Measurements from ENCODE around the gene VPS50. TPM values are rescaled to one million over a fixed set of nuclear protein-coding genes. Genes with fewer than 3 reads are reported as not detected.

The VPS50 gene
- total RNA-seq, 4 donors from 2014 or later, result 17.1 to 43.7 (median 26.9) TPM

DNA sequence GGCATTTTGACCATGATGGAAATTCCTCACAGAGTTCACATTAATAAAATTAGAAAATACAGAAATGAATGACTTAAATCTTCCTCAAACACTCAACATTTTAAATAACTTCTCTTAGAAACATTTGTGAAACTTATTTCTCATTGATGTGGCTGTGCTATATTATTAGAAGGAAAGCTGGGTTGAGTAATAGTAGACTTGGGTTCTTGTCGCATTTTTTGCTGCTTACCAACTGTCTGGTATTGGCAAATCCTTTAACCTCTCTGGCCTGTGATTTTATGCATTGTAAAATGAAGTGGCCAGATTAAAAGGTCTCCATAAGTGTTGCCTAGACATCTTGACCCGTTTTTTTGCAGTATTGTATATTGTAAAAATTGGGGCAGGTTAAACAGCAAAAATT, 66.5 kb downstream of the VPS50 start:
- DNase-seq, result no peak
- TF ChIP-seq POLR2AphosphoS5 (IDR thresholded peaks at IDR 0.05) (no peak), EP300 (IDR thresholded peaks at IDR 0.05; ENCODE audit: low read depth) (no peak), POLR2A (IDR thresholded peaks at IDR 0.05) (no peak)
- TF ChIP-seq, protein P1, sequence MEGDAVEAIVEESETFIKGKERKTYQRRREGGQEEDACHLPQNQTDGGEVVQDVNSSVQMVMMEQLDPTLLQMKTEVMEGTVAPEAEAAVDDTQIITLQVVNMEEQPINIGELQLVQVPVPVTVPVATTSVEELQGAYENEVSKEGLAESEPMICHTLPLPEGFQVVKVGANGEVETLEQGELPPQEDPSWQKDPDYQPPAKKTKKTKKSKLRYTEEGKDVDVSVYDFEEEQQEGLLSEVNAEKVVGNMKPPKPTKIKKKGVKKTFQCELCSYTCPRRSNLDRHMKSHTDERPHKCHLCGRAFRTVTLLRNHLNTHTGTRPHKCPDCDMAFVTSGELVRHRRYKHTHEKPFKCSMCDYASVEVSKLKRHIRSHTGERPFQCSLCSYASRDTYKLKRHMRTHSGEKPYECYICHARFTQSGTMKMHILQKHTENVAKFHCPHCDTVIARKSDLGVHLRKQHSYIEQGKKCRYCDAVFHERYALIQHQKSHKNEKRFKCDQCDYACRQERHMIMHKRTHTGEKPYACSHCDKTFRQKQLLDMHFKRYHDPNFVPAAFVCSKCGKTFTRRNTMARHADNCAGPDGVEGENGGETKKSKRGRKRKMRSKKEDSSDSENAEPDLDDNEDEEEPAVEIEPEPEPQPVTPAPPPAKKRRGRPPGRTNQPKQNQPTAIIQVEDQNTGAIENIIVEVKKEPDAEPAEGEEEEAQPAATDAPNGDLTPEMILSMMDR (IDR thresholded peaks at IDR 0.05), result no peak
- Histone ChIP-seq H3K36me3 (peaks cover 0 to 17% (median 0%) of the 10 kb centered on the region in 4 donors), H3K4me3 (no peak overlapping the region), H3K27ac (no peak overlapping the region), H3K27me3 (no peaks in the 10 kb centered on the region), H3K4me1 (no peaks in the 10 kb centered on the region), H3K9me3 (no peaks in the 10 kb centered on the region)
- intact Hi-C loops (cut with DNase I; ENCODE audit: low total_unique reads) (loop anchor here (1.0 kb wide), 1 partner anchor 10 kb away; no protein-coding TSS in a partner anchor), in situ Hi-C loops (cut with MboI; ENCODE audit: low pct_ligation_motif_present in 1 of 4, low pct_unique_long_range_greater_than_20kb in 1 of 4, low sequenced_read_pairs in 3 of 4) (loop anchor here in 1 of 4 donors (10.0 kb wide), 1 partner anchor 64 kb away; the partner anchor contains the start of gene VPS50)
- 86 to 91% methylated on average over 2 of the region's 2 CpGs for WGBS, 2 donors (ENCODE audit: low coverage in 1 of 2)

DNA sequence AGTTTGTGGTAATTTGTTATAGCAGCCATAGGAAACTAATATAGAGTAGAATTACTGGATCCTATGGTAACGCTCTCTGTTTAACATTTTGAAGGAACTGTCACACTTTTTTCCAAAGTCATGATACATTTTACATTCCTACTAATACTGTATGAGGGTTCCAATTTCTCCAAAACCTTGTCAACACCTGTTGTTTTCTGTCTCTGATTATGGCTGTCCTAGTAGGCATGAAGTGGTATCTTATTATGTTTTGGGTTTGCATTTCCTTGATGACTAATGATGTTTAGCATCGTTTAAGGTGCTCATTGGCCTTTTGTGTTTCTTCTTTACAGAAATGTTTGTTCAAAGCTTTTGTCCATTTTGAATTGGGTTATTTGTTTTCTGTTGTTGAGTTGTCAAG, 69.6 kb downstream of the VPS50 start:
- intact Hi-C loops (cut with DNase I; ENCODE audit: low total_unique reads), result no loop called here

GRCh38 chr7:93307131-93307660, 75.0 kb downstream of the VPS50 start:
- intact Hi-C loops (cut with DNase I; ENCODE audit: low total_unique reads), result no loop called here
- H3K9me3 ChIP-seq, result no peaks in the 10 kb centered on the region
- H3K4me3 ChIP-seq, result no peak overlapping the region
- no peak for DNase-seq
- in situ Hi-C loops (cut with MboI; ENCODE audit: low pct_ligation_motif_present in 1 of 4, low pct_unique_long_range_greater_than_20kb in 1 of 4, low sequenced_read_pairs in 3 of 4), result no loop called here
- H3K36me3 ChIP-seq, result peaks cover 0 to 12% (median 3%) of the 10 kb centered on the region in 4 donors
- no peak overlapping the region for H3K27ac ChIP-seq
- no peaks in the 10 kb centered on the region for H3K4me1 ChIP-seq
- no peaks in the 10 kb centered on the region for H3K27me3 ChIP-seq
- TF ChIP-seq EP300 (IDR thresholded peaks at IDR 0.05; ENCODE audit: low read depth) (no peak), POLR2A (IDR thresholded peaks at IDR 0.05) (no peak), POLR2AphosphoS5 (IDR thresholded peaks at IDR 0.05) (no peak)
- TF ChIP-seq, protein P1 (IDR thresholded peaks at IDR 0.05), result no peak
- WGBS, 2 donors (ENCODE audit: low coverage in 1 of 2), result 67 to 76% methylated on average over 5 of the region's 5 CpGs

More for the DNA sequence above, 69.6 kb downstream of the VPS50 start:
- H3K4me3 ChIP-seq, result no peak overlapping the region
- no peak overlapping the region for H3K27ac ChIP-seq
- H3K27me3 ChIP-seq, result no peaks in the 10 kb centered on the region
- in situ Hi-C loops (cut with MboI; ENCODE audit: low pct_ligation_motif_present in 1 of 4, low pct_unique_long_range_greater_than_20kb in 1 of 4, low sequenced_read_pairs in 3 of 4), result no loop called here
- TF ChIP-seq POLR2A (IDR thresholded peaks at IDR 0.05) (no peak), POLR2AphosphoS5 (IDR thresholded peaks at IDR 0.05) (no peak), EP300 (IDR thresholded peaks at IDR 0.05; ENCODE audit: low read depth) (no peak)
- TF ChIP-seq, protein P1 (IDR thresholded peaks at IDR 0.05), result no peak
- no peaks in the 10 kb centered on the region for H3K4me1 ChIP-seq
- H3K36me3 ChIP-seq, result peaks cover 0 to 13% (median 0%) of the 10 kb centered on the region in 4 donors
- DNase-seq, result no peak
- WGBS, 2 donors (ENCODE audit: low coverage in 1 of 2), result 97 to 100% methylated on average over 2 of the region's 2 CpGs
- no peaks in the 10 kb centered on the region for H3K9me3 ChIP-seq

GRCh38 chr7:93307943-93308342, 75.8 kb downstream of the VPS50 start:
- in situ Hi-C loops (cut with MboI; ENCODE audit: low pct_ligation_motif_present in 1 of 4, low pct_unique_long_range_greater_than_20kb in 1 of 4, low sequenced_read_pairs in 3 of 4), result no loop called here

More at GRCh38 chr7:93307943-93308342, 75.8 kb downstream of the VPS50 start:
- TF ChIP-seq POLR2A (IDR thresholded peaks at IDR 0.05) (no peak), EP300 (IDR thresholded peaks at IDR 0.05; ENCODE audit: low read depth) (no peak), POLR2AphosphoS5 (IDR thresholded peaks at IDR 0.05) (no peak)
- TF ChIP-seq, protein P1 (IDR thresholded peaks at IDR 0.05), result no peak
- H3K9me3 ChIP-seq, result no peaks in the 10 kb centered on the region
- H3K4me3 ChIP-seq, result no peak overlapping the region
- H3K4me1 ChIP-seq, result no peaks in the 10 kb centered on the region
- no peak for DNase-seq
- intact Hi-C loops (cut with DNase I; ENCODE audit: low total_unique reads), result loop anchor here (1.0 kb wide), 1 partner anchor 9 kb away; no protein-coding TSS in a partner anchor
- 96 to 100% methylated on average over 1 of the region's 1 CpG for WGBS, 2 donors (ENCODE audit: low coverage in 1 of 2)
- H3K27me3 ChIP-seq, result no peaks in the 10 kb centered on the region
- H3K36me3 ChIP-seq, result peaks cover 0 to 20% (median 5%) of the 10 kb centered on the region in 4 donors
- H3K27ac ChIP-seq, result no peak overlapping the region

All from transverse colon (tissue), 4 donors.